Vagina (tissue), 2 donors: ENCODE results near the gene NEU4. TPM values are rescaled to one million over a fixed set of nuclear protein-coding genes. Genes with fewer than 3 reads are reported as not detected.
"Not testable (repeated sequence)": the region's sequence is repeated elsewhere in the genome, so short reads cannot be mapped to it uniquely, and the experiment has no call there.

Experiments
- DNase-seq, 2 donors: peaks; one replicate each; pipeline ENCODE4 v3.0.0-alpha.2; 2017; ENCODE audit errors: extremely low spot score in 2 of 2
- H3K27ac ChIP-seq: fragments of 200-600 bp; sonication (generic); one replicate; pipeline ENCODE4 v1.5.1; 2019
- H3K27me3 ChIP-seq: fragments of 200-600 bp; sonication (generic); one replicate; pipeline ENCODE4 v1.5.1; 2019
- H3K36me3 ChIP-seq, 2 donors: fragments of 200-600 bp; sonication (generic); one replicate each; pipeline ENCODE4 v1.5.1; 2017 to 2019
- H3K4me1 ChIP-seq: fragments of 200-600 bp; sonication (generic); one replicate; pipeline ENCODE4 v1.5.1; 2019
- H3K4me3 ChIP-seq, 2 donors: fragments of 200-600 bp; sonication (generic); 1 replicate in 1 of 2; 2 replicates in 1 of 2; pipeline ENCODE4 v1.5.1; 2016 to 2019
- H3K9me3 ChIP-seq: fragments of 200-600 bp; sonication (generic); one replicate; pipeline ENCODE4 v1.5.1; 2019
- CTCF ChIP-seq, 3 experiments: fragments of 450-650 bp in 2 of 3; fragments of 200-600 bp in 1 of 3; sonication (generic) in 1 of 3; IDR thresholded peaks; one replicate each; pipeline ENCODE4 v1.5.1; 2017 to 2019; ENCODE audit warnings: antibody characterized with exemption in 3 of 3, mild to moderate bottlenecking in 2 of 3, moderate library complexity in 2 of 3
- POLR2A ChIP-seq, 2 donors: fragments of 450-650 bp; IDR thresholded peaks; one replicate each; pipeline ENCODE4 v1.6.1; 2017; ENCODE audit warnings: antibody characterized with exemption in 2 of 2, mild to moderate bottlenecking in 2 of 2, moderate library complexity in 2 of 2
- POLR2AphosphoS5 ChIP-seq, 2 donors: sonication (generic); formaldehyde crosslinking; IDR thresholded peaks; one replicate each; pipeline ENCODE4 v1.9.0; 2017; ENCODE audit warnings: antibody characterized with exemption in 2 of 2, mild to moderate bottlenecking in 2 of 2, low read depth in 1 of 2; ENCODE audit not compliant: insufficient read depth in 1 of 2
- intact Hi-C: fragments of 100-400 bp; cut with DNase I; formaldehyde crosslinking; loops from one replicate; pipeline ENCODE4 v1.15.1; 2023
- total RNA-seq: library from RNA; depleted of rRNA; stranded (reverse); fragments of >200 nt; gene quantifications from one replicate; pipeline ENCODE4 v1.2.3, GENCODE V29; 2016

The NEU4 gene
- total RNA-seq = not detected

- intact Hi-C loops = no loop called here
- DNase-seq = peak; percentile 76 to 95
Measured at GRCh38 chr2:241808721-241809382, at the start of gene NEU4. Gene NEU4 (plus strand): TSS chr2:241809193. CDS start chr2:241814485, 5,292 bp downstream.

GRCh38 chr2:241759893-241760292 is 49.1 kb upstream of the NEU4 start:
- H3K36me3 ChIP-seq = peaks cover 0 to 28% of the 10 kb centered on the region in 2 donors
- H3K27ac ChIP-seq, intact Hi-C loops, H3K9me3 ChIP-seq, H3K4me3 ChIP-seq, DNase-seq, H3K4me1 ChIP-seq, H3K27me3 ChIP-seq: not testable (repeated sequence)

More at GRCh38 chr2:241808721-241809382, at the start of gene NEU4:
- H3K9me3 ChIP-seq = no peaks in the 10 kb centered on the region
- H3K4me3 ChIP-seq = no peak within 1 kb of the TSS
- no peak within 1 kb of the TSS for H3K27ac ChIP-seq
- TF ChIP-seq POLR2AphosphoS5 (IDR thresholded peaks at IDR 0.05; ENCODE audit: insufficient read depth in 1 of 2, low read depth in 1 of 2) (no peak), POLR2A (IDR thresholded peaks at IDR 0.05) (no peak), CTCF (IDR thresholded peaks at IDR 0.05) (no peak)
- no peaks in the 10 kb centered on the region for H3K27me3 ChIP-seq
- H3K36me3 ChIP-seq = no peaks in the 10 kb centered on the region
- peaks cover 11% of the 10 kb centered on the region for H3K4me1 ChIP-seq

- no peaks in the 10 kb centered on the region for H3K27me3 ChIP-seq
- intact Hi-C loops = no loop called here
- no peak overlapping the region for H3K4me3 ChIP-seq
- H3K36me3 ChIP-seq = peaks cover 0 to 24% of the 10 kb centered on the region in 2 donors
- no peaks in the 10 kb centered on the region for H3K9me3 ChIP-seq
- H3K4me1 ChIP-seq = no peaks in the 10 kb centered on the region
- no peak for DNase-seq
- TF ChIP-seq POLR2AphosphoS5 (IDR thresholded peaks at IDR 0.05; ENCODE audit: insufficient read depth in 1 of 2, low read depth in 1 of 2) (no peak), POLR2A (IDR thresholded peaks at IDR 0.05) (no peak), CTCF (IDR thresholded peaks at IDR 0.05) (no peak)
- no peak overlapping the region for H3K27ac ChIP-seq
Measured at GRCh38 chr2:241760301-241760771, 48.7 kb upstream of the NEU4 start.

- no peaks in the 10 kb centered on the region for H3K4me1 ChIP-seq
- no peaks in the 10 kb centered on the region for H3K9me3 ChIP-seq
- intact Hi-C loops = no loop called here
- no peak overlapping the region for H3K4me3 ChIP-seq
- H3K27ac ChIP-seq = no peak overlapping the region
- peaks cover 0 to 9% of the 10 kb centered on the region in 2 donors for H3K36me3 ChIP-seq
- TF ChIP-seq CTCF (IDR thresholded peaks at IDR 0.05) (no peak), POLR2AphosphoS5 (IDR thresholded peaks at IDR 0.05; ENCODE audit: insufficient read depth in 1 of 2, low read depth in 1 of 2) (no peak)
- DNase-seq = no peak
- no peaks in the 10 kb centered on the region for H3K27me3 ChIP-seq
Measured at GRCh38 chr2:241762321-241762932, 46.6 kb upstream of the NEU4 start.

GRCh38 chr2:241762933-241763369 is 46.0 kb upstream of the NEU4 start:
- no peak overlapping the region for H3K27ac ChIP-seq
- no peaks in the 10 kb centered on the region for H3K4me1 ChIP-seq
- H3K4me3 ChIP-seq = no peak overlapping the region
- H3K36me3 ChIP-seq = peaks cover 0 to 14% of the 10 kb centered on the region in 2 donors
- no peaks in the 10 kb centered on the region for H3K27me3 ChIP-seq
- H3K9me3 ChIP-seq = no peaks in the 10 kb centered on the region
- TF ChIP-seq POLR2A (IDR thresholded peaks at IDR 0.05) (no peak), POLR2AphosphoS5 (IDR thresholded peaks at IDR 0.05; ENCODE audit: insufficient read depth in 1 of 2, low read depth in 1 of 2) (no peak), CTCF (IDR thresholded peaks at IDR 0.05) (no peak)
- DNase-seq = no peak
- intact Hi-C loops = no loop called here
